NCI-H187 treated with DMSO at 0.1 percent for 48 hours (cell line): ENCODE measurements around the gene SLC5A3.

Source experiments
- DNase-seq: peaks from one replicate; lab custom pipeline; 2025; lab: John Stamatoyannopoulos, UW

Gene SLC5A3

DNA sequence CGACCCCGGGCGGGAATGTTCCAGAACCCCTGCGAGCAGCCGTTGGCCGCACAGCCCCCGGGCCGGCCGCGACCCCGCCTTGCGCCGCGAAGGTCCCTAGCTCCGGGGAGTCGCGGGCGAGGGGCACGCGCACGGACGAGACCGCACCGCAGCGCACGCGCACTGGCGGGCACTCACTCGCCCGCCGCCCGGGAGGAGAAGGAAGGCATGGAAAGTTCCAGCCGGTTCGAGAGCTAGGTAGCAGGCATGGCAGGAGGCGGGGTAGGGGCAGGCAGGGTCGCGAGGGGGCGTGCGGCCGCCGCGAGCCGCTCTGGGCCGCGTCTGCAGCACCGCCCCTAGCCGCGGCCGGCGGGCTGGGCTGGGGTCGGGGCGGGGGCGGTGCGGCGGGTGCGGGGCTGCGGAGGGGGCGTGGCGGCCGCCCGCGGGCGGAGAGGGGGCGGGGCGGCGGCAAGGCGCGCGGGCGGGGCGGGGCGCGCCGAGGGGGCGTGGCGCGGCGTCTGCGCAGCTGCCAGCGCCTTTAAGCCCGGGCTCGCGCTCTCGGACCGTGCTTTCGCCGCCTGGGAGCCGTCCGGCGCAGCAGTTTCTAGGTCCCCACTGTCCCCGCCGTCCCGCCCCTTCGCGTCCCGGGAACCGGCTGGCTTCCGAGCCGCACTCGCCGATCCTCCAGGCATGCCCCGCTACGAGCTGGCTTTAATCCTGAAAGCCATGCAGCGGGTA is at the start of gene SLC5A3, which contains the start of gene MRPS6:
Gene SLC5A3 (plus strand): TSS at position 547 of the 717 bp plus-strand sequence. CDS start 21,621 bp downstream, outside the sequence.
Gene MRPS6 (plus strand): TSS at position 547 of the 717 bp plus-strand sequence. CDS start 123 bp downstream, at position 670.
- peak; percentile 35 for DNase-seq

DNA sequence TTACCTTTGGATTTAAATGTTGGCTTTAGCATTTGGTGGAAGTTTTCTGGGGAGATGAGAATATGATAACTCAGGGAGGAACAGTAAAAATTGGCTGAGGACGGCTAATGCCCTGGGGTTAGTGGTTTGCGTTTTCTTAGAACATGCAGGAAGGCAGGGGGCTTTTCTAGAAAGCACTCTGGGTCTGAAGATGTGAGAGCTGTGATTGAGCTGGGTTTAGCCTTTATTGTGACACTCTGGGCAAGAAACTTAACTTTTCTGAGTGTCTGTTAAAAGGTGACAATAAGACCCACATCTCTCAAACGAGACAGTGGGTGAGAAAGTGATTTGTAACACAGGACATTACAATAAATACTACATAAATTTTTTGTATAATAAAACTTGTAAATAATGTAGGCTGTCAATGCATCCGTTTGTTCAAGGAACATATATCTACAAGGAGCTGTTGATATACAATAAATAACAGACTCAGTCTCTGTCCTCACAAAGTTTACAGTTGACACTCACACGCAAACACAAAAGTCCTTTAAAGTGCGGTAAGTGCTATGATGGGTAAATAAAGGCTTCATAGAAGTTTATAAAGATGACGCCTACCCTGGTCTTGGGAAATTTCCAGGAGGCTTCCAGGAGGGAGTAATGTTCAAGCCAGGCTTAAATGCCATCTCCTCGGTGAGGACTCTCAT is 49.5 kb upstream of the SLC5A3 start:
- DNase-seq, result no peak

DNA sequence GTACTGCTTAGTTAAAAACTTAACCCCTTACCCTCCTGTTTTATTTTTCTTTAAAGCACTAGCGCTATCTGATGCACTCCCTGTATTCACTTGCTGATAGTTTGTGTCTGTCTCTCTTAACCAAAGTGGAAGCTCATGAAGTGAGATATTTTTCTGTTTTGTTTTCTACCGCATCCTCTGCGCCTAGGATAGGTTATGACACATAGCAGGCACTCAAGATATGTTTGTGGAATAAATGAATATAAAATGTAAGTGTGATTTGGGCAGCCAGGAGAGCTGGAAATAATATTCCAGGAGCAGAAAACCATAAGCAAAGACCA is 49.0 kb upstream of the SLC5A3 start:
- DNase-seq, result no peak

DNA sequence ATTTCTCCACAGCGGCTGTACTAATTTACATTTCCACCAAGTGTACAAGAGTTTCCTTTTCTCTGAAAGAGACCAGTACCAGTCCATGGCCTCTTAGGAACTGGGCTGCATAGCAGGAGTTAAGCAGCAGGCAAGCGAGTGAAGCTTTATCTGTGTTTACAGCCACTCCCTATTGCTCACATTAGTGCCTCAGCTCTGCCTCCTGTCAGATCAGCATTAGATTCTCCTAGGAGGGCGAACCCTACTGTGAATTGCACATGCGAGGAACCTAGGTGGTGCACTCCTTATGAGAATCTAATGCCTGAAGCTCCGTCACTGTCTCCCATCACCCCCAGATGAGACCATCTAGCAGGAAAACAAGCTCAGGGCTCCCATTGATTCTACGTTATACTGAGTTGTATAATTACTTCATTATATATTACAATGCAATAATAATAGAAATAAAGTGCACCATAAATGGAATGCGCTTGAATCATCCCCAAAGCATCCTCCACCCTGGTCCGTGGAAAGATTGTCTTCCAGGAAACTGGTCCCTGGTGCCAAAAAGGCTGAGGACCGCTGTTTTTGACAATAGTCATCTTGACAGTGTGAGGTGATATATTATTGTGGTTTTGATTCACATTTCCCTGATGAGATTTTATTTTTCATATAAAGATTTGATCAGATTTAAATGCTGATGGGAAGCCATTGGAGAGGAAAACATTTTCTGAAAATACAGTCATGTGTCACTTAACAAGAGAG is 45.5 kb upstream of the SLC5A3 start:
- no peak for DNase-seq

DNA sequence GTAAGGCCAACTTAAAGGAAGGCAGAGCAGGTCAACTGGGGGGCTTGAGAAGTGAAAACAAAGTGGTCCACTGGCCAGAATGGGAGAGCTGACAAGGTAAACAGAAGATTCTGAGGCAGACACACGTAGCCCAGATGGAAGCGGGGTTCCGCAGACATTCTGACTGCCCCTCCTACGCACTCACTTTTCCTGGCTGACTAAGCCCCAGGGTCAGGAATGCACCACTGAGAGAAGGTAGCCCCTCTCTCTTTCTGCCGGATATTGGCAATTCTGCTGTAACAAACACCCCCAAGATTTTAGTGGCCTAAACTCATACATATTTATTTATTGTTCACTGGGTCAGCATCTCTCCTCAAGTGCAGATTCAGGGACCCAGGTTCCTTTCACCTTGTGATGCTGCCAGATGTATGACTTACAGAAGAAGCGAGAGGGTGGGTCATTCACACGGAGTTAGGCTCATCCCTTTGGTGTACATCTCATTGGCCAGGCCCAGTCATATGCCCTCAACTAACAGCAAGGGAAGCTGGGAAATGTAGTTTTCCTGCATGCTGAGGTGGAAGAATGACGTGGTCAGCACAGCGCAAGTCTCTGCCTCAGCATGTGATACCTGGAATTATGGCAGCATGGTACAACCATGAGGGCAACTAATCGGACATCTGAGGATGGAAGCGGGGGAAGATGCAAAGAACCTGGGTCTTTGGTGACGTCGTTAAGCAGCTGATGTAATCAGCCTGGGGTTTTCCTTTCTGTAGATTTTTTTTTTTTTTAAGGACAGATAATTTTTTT is 43.4 kb upstream of the SLC5A3 start:
- DNase-seq, result no peak

DNA sequence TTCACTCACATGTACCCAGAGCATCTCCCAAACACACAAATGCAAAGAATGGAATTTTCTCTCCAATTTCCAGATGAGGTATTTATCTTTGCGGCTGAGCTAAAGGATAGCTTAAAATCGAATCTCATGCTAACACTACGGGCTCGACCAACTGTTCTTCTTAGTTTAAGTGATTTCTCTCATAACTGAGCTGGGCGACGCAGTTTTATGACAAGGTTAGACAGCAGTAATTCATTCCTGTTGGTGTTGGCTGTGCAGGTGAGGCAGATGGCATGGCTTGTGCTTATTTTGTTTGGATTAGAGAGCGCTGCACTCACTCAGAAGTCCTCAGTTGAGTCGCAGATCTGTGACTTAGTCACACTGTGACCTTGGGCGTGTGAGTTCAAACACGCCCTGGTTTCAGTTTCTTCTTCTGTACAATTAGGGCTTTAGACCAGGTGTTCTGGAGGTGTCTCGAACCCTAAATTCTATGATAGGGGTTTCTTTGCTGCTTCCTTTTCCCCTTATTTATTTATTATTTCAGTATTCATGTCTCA is 41.5 kb upstream of the SLC5A3 start:
- no peak for DNase-seq

DNA sequence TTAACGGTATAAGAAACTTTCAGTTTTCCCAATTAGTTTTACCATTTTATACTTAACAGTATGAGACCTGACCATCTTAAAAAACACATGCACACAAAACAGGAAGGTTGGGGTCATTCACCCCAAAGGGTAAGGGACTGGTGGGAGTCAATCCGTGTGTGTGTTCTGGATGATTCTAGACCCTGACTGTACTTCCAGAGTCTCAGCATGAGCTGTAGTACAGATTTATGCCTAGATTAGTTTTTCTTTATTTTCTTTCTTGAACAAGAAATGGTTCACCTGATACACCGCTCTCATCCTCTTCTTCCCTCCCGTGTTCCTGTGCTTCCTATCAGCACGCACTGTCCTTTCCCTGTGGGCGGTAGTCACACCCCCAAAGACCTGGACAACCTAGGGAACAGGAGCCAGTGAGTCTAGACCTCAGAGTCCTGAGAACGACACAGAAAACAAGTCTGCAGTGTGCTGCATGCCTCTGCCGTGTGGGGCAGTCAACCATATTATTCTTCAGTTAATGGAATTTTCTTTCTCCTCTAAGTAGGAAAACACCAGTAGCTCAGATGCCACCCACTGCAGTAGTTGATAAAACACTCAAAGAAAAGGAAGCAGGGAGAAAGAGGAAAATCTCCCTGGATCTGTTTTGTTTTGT is 38.9 kb upstream of the SLC5A3 start:
- DNase-seq, result no peak

DNA sequence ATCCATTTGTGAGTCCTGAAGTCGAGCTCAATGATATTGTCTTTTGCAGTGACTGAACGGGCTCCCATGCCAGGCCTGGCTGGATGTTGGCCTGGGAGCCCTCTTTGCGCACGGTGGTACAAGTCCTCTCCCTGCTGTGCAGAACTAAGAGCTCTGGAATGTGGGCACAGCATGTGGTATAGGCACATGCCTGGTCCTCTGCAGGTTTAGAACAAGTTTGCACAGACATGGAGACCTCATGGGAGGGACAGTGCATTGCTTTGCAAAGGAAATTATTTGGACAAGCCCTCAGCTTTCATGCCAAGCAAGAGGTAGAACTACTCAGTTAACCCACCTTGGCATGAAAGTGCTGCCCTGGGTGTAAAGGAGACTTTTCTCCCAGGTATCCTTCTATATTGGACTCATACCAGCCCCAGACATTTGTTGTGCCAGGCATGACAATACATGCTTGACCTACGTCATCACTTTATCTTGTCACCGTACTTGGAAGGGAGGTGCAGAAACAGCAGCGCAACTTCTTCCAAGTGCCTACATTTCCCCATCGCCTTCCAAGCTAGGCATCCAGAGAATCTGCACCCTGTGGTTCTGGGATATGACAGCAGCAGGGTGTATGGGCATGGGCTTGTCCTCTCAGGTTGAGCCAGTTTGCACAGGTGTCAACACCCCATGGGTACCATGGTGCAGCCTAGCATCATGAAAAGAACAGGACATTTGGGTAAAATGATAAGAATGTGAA is 37.6 kb upstream of the SLC5A3 start:
- no peak for DNase-seq

DNA sequence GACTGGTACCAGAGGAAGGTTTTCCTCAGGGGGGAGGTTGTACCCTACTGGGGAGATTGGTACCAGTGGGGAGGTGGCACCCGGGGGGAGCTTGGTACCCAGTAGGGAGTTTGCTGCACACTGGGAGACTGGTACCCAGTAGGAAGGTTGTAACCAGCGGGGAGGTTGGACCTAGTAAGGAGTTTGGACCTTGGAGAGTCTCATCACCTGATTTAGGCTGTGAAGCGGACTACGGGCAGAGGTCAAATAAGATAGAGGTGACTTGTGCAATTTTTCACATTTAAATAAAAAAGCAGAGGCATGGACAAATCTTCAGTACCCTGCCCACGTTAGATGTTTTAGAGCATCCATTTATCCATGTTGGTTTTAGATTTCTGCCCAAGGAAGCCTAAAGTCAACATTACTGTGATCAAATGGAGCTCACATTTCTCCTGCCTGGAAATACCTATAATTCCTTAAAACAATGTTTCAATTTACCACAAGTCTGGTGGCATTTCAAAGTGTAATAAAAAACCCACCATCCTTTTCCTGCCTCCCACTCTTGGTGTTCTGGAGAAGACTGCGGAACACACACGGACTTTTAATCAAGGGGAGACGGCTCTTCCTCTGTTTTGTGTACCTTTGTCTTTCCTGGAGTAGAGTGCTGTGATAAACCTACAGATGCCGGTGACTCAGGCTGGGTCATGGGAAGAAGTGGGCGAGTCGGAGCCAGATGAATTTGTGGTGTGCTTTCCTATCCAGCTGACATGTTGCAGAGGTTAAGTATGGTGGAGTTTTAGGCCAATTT is 36.2 kb upstream of the SLC5A3 start:
- no peak for DNase-seq

DNA sequence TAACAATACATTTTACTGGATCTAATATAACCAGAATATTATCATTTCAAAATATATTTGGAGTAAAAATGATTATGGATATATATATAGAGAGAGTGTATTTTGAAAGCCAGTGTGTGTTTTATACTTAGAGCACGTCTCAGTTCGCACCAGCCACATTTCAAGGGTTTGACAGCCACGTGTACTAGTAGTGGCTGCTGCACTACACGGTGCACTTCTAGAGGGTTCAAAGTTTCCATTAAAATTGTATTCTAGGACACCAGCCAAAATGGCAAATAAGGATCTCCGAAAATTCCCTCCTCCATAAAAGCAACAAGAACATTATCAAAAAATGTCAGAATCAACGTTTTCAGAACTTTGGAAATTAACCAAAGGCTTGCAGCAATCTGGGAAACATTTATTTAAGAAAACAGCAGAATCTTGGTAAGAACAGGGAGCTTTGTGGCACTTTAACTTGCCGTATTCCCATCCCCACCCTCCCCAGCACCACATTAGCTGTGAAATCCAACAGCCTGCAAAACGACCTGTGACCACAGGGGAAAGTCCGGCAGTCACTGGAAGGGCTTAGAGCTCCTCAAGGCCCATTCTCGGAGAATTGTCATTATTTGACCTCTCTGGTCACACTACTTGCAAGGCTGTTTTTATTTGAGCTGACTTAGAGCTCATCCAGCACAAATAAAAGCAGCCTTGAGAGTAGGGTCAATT is 33.5 kb upstream of the SLC5A3 start:
- no peak for DNase-seq

DNA sequence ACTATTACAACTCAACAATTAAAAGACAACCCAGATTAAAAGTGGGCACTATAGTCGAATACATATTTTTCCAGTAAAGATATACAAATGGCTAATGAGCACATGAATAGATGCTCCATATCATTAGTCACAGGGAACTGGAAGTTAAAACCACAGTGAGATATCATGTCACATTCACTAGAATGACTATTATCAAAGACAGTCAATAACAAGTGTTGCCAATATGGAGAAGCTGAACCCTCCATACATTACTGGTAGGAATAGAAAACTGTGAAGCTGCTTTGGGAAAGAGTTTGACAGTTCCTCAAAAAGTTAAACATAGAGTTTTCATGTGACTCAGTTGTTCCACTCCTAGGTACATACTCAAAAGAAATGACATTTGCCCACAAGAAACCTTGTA is 30.6 kb upstream of the SLC5A3 start:
- no peak for DNase-seq

DNA sequence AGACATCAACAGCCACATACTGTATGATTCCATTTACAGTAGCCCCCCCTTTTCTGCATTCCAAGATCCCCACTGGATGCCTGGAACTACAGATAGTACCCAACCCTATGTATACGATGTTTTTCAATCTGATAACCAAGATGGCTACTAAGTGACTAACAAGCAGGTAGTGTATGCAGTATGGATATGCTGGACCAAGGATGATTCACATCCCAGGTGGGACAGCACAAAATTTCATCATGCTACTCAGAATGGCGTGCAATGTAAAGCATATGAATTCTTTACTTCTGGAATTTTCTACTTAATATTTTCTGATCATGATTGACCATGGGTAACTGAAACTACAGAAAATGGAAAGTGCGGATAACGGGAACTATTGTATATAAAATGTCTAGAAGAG is 30.0 kb upstream of the SLC5A3 start:
- DNase-seq, result no peak

DNA sequence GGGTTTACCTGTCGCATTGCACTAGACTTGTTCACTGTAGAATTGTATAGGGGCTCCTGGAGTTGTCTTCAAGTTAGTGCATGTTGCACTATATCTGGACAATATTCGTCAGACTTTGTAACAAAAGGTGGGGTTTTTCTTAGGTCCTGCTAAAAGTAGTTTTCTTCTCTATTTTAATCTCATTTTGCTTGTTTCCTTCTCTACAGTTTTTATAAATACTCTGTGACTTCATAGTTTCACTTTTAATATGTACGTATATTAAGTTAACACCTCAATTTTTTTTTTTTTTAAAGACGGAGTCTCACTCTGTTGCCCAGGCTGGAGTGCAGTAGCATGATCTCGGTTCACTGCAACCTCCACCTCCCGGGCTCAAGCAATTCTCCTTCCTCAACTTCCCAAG is 26.5 kb upstream of the SLC5A3 start:
- no peak for DNase-seq

DNA sequence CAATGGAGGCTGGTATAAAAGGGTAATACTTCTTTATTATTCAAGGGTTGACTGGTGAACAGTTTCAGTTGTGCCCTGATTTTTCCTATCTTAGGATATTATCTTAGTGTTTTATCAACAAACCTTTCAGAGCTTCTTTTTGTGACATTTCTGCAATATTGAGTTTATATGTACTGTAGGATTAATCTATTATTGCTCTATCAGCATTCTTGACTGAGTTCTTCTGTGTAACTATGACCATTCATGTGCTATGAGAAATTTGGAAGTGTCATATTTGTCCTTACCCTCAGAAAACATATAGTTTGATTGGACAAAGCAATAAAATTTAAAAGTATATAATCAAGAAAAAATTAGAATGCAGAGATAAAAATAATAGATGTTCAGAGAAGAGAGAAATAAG is 25.5 kb upstream of the SLC5A3 start:
- DNase-seq, result no peak

DNA sequence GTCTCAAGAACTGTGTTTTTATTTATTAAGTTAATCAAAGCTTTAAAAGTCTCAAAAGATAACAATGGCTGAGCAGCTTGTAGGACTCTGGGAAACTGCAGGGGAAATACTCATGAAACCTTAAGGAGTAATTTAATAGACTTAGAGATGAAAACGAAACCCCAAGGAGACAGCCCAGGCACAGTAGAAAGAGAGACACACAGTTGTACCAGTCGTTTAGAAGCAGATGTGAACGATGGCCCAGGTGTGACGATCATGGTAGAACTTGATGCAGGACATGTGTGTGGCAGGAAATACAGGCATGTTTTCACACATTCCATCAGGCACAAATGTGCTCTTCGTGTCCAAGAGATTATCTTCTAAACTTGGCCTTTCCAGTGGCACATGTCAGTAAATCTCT is 21.2 kb upstream of the SLC5A3 start:
- DNase-seq, result no peak

DNA sequence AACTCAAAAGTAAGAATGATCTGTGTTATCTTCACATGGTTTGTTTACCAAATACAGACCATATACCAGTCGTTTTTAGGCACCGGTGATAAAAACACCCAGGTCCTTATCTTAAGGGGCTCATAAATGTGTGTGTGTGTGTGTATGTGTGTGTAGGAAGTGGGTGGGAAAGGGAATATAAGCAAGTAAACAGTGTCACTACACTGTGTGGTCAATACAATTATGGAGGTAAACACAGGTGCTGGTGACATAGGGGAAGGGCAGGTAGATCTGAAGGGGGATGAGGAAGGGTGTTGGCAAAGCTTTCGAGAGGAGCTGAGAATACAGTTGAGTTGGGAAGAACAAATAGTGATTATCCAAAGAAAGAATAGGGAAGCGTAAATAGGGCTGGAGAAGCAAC is 19.1 kb upstream of the SLC5A3 start:
- DNase-seq, result no peak

DNA sequence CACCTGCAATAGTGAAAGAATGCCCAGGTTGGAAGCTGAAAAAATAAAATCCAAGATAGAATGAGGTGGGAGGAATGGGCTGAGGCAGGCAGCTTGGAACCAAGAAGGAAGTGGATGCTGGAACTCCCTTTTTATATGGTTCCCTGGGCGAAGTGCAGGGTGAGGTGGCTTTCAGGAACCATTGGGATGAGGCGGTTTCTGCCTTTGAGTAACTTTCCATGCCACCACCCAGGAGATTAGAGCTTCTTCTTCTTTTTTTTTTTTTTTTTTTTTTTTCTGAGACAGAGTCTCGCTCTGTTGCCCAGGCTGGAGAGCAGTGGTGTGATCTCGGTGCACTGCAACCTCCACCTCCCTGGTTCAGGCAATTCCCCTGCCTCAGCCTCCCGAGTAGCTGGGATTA is 17.8 kb upstream of the SLC5A3 start:
- no peak for DNase-seq

DNA sequence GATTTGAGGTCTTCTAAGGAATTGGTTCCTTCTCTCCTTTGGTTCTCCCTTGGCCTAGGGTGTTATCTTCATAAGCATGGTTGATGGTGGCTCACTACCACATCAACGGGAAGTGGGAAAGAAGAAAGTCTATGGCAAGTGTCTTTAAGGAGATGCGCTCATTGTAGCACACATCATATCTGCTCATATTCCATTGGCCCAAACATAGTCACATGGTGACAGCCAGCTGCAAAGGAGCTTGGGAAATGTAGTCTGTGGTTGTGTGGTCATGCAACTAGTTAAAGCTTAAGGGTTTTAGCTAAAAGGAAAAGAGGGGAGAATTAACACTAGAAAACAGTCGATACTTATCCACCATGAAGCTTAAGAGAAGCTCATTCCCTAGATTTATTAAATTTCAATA is 11.4 kb upstream of the SLC5A3 start:
- DNase-seq, result no peak

DNA sequence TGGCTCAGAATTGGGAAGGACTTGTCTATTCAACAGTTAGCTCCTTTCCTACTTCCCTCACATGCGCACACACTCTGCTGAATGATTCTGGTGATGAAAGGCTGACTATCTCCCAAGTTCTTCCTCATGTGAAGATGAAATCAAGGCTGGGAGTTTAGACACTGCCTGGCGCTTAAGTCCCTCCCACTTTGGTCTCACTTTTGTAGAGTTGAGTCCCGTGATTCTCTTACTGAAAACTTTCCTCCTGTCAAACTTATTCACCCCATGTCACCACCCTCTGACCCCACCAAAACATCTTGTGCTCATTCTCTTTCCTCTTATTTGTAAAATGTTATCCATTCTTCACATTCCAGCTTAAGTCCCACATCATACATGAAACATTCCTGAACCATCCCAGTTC is 8.4 kb upstream of the SLC5A3 start:
- DNase-seq, result no peak
